CD14-positive monocyte (primary cell): ENCODE measurements around the gene PRKCQ. TPM values are rescaled to one million over a fixed set of nuclear protein-coding genes. Genes with fewer than 3 reads are reported as not detected.

Source experiments
- DNase-seq, 3 donors: peaks; one replicate each; pipeline ENCODE4 v3.0.0-alpha.2; 2011 to 2022
- H2AFZ ChIP-seq: 2 replicates; pipeline ENCODE4 v1.6.0; 2012; ENCODE audit warnings: mild to moderate bottlenecking, low read depth, low read length, inconsistent platforms; ENCODE audit not compliant: insufficient read depth, poor library complexity, severe bottlenecking
- H3K27ac ChIP-seq, 2 donors: 1 replicate in 1 of 2; 2 replicates in 1 of 2; pipeline ENCODE4 v1.5.1; 2012 to 2013; ENCODE audit warnings: low read length in 2 of 2, control low read depth in 1 of 2, inconsistent platforms in 1 of 2, low read depth in 1 of 2, mild to moderate bottlenecking in 1 of 2
- H3K27me3 ChIP-seq, 2 donors: one replicate each; pipeline versions ENCODE4 v1.6.0 to v1.6.1; 2011 to 2013; ENCODE audit warnings: low read length in 2 of 2; ENCODE audit not compliant: control insufficient read depth in 2 of 2, insufficient read depth in 2 of 2
- H3K36me3 ChIP-seq, 2 donors: replicated peaks in 1 of 2; 1 replicate in 1 of 2; 2 replicates in 1 of 2; pipeline versions ENCODE4 v1.5.1 to v1.6.1; 2012 to 2013; ENCODE audit warnings: low read length in 2 of 2, control low read depth in 1 of 2, inconsistent platforms in 1 of 2, mild to moderate bottlenecking in 1 of 2; ENCODE audit not compliant: insufficient read depth in 2 of 2, control insufficient read depth in 1 of 2
- H3K4me1 ChIP-seq, 2 donors: 1 replicate in 1 of 2; 2 replicates in 1 of 2; pipeline versions ENCODE4 v1.5.1 to v1.6.1; 2012 to 2013; ENCODE audit warnings: low read length in 2 of 2, control low read depth in 1 of 2, inconsistent platforms in 1 of 2, mild to moderate bottlenecking in 1 of 2, moderate library complexity in 1 of 2; ENCODE audit not compliant: insufficient read depth in 2 of 2, control insufficient read depth in 1 of 2
- H3K4me2 ChIP-seq: replicated peaks from 2 replicates; pipeline ENCODE3; 2012; ENCODE audit warnings: low read length, moderate library complexity, mild to moderate bottlenecking; ENCODE audit not compliant: poor library complexity, severe bottlenecking; ENCODE audit errors: extremely low read depth
- H3K4me3 ChIP-seq, 3 experiments: fragments of 200-600 bp in 1 of 3; sonication (generic) in 1 of 3; replicated peaks in 1 of 3; 1 replicate in 2 of 3; 2 replicates in 1 of 3; pipeline ENCODE4 v1.5.1; 2011 to 2013; ENCODE audit warnings: low read length in 3 of 3, mild to moderate bottlenecking in 3 of 3, control low read depth in 2 of 3, low read depth in 2 of 3, inconsistent platforms in 1 of 3, moderate library complexity in 1 of 3
- H3K79me2 ChIP-seq: 2 replicates; pipeline ENCODE4 v1.6.0; 2012; ENCODE audit warnings: mild to moderate bottlenecking, control low read depth, inconsistent platforms, low read length, moderate library complexity; ENCODE audit not compliant: insufficient read depth
- H3K9ac ChIP-seq: 2 replicates; pipeline ENCODE4 v1.6.0; 2017; ENCODE audit warnings: low read length, mild to moderate bottlenecking; ENCODE audit not compliant: insufficient read depth, poor library complexity, severe bottlenecking
- H3K9me3 ChIP-seq, 2 donors: replicated peaks in 1 of 2; 1 replicate in 1 of 2; 2 replicates in 1 of 2; pipeline versions ENCODE4 v1.5.1 to v1.6.1; 2012 to 2013; ENCODE audit warnings: low read length in 2 of 2, control low read depth in 1 of 2; ENCODE audit not compliant: control insufficient read depth in 1 of 2, insufficient read depth in 1 of 2
- H4K20me1 ChIP-seq: 2 replicates; pipeline ENCODE4 v1.6.0; 2012; ENCODE audit warnings: mild to moderate bottlenecking, low read length, control low read depth, moderate library complexity; ENCODE audit not compliant: insufficient read depth
- H3K27ac Mint-ChIP-seq, 7 donors: one replicate each; pipeline ENCODE4 v1.8.0; 2020; ENCODE audit warnings: mild to moderate bottlenecking in 7 of 7, mixed read lengths in 7 of 7, moderate library complexity in 6 of 7, inconsistent platforms in 2 of 7
- H3K27me3 Mint-ChIP-seq, 3 donors: one replicate each; pipeline ENCODE4 v1.8.0; 2021 to 2022; ENCODE audit warnings: low read depth in 3 of 3, mild to moderate bottlenecking in 3 of 3, mixed read lengths in 3 of 3, moderate library complexity in 3 of 3, inconsistent platforms in 1 of 3
- H3K36me3 Mint-ChIP-seq, 2 donors: one replicate each; pipeline ENCODE4 v1.8.0; 2020; ENCODE audit warnings: mixed read lengths in 2 of 2, inconsistent platforms in 1 of 2, mild to moderate bottlenecking in 1 of 2
- H3K4me1 Mint-ChIP-seq: one replicate; pipeline ENCODE4 v1.8.0; 2020; ENCODE audit warnings: mild to moderate bottlenecking, mixed read lengths
- H3K4me3 Mint-ChIP-seq, 2 donors: one replicate each; pipeline ENCODE4 v1.8.0; 2020; ENCODE audit warnings: mild to moderate bottlenecking in 2 of 2, mixed read lengths in 2 of 2, moderate library complexity in 1 of 2
- H3K9me3 Mint-ChIP-seq, 7 donors: one replicate each; pipeline ENCODE4 v1.8.0; 2020 to 2022; ENCODE audit warnings: mixed read lengths in 7 of 7, mild to moderate bottlenecking in 6 of 7, moderate library complexity in 6 of 7, inconsistent platforms in 2 of 7
- CTCF ChIP-seq: fragments of 200-600 bp; IDR thresholded peaks from one replicate; pipeline ENCODE4 v1.8.0; 2022; ENCODE audit warnings: antibody characterized with exemption, mild to moderate bottlenecking
- WGBS: methylation state at CpG from one replicate; pipeline ENCODE4 v1.1.5; 2013; ENCODE audit warnings: missing lambda C conversion rate; ENCODE audit not compliant: insufficient coverage; 5-methylcytosine and 5-hydroxymethylcytosine counted together
- intact Hi-C, 2 donors: fragments of 100-400 bp; cut with micrococcal nuclease; formaldehyde crosslinking; loops; one replicate each; pipeline versions ENCODE4 v1.15.0 to v1.15.1; 2023
- polyA plus RNA-seq, 3 donors: library from polyadenylated mRNA; depleted of rRNA in 1 of 3; unstranded in 2 of 3; stranded (reverse) in 1 of 3; fragments of 300-500 nt in 2 of 3; fragments of >200 nt in 1 of 3; fragmentation: Illumina TruSeq in 2 of 3; gene quantifications; 1 replicate in 2 of 3; 2 replicates in 1 of 3; pipeline ENCODE4 v1.2.3, GENCODE V29; 2012 to 2021

The PRKCQ gene
- polyA plus RNA-seq, 3 donors: 0.01 to 0.29 (median 0.09) TPM

- WGBS: 100% methylated on average over 1 of the region's 5 CpGs
- Mint-ChIP-seq H3K4me1 (peaks cover 57% of the 10 kb centered on the region), H3K9me3 (no peaks in the 10 kb centered on the region), H3K27me3 (peaks cover 1 to 7% (median 1%) of the 10 kb centered on the region in 3 donors), H3K27ac (peak overlapping the region in 1 of 7 donors; percentile 60), H3K36me3 (no peaks in the 10 kb centered on the region), H3K4me3 (peak overlapping the region in 1 of 2 donors; percentile 57)
- peak in 1 of 3 donors; percentile 49 for DNase-seq
- no peaks in the 10 kb centered on the region for H4K20me1 ChIP-seq
- no peak overlapping the region for H2AFZ ChIP-seq
- no peak overlapping the region for H3K4me3 ChIP-seq
- intact Hi-C loops: no loop called here
- H3K36me3 ChIP-seq: no peaks in the 10 kb centered on the region
- no peak overlapping the region for H3K27ac ChIP-seq
- no peaks in the 10 kb centered on the region for H3K9me3 ChIP-seq
- H3K4me1 ChIP-seq: peaks cover 52% of the 10 kb centered on the region in 2 donors
- TF ChIP-seq CTCF: no peak
- H3K4me2 ChIP-seq: peak overlapping the region; percentile 23
- H3K9ac ChIP-seq: no peak overlapping the region
- H3K79me2 ChIP-seq: no peaks in the 10 kb centered on the region
- H3K27me3 ChIP-seq: no peaks in the 10 kb centered on the region
Observed at GRCh38 chr10:6564367-6564766, 15.7 kb downstream of the PRKCQ start.

GRCh38 chr10:6563731-6564130 is 16.3 kb downstream of the PRKCQ start:
- Mint-ChIP-seq H3K27ac (peak overlapping the region in 1 of 7 donors; percentile 49), H3K9me3 (no peaks in the 10 kb centered on the region), H3K27me3 (peaks cover 1 to 6% (median 1%) of the 10 kb centered on the region in 3 donors), H3K36me3 (no peaks in the 10 kb centered on the region), H3K4me3 (peak overlapping the region in 1 of 2 donors; percentile 4), H3K4me1 (peaks cover 57% of the 10 kb centered on the region)
- Histone ChIP-seq H3K79me2 (no peaks in the 10 kb centered on the region), H4K20me1 (no peaks in the 10 kb centered on the region), H3K4me2 (no peak overlapping the region), H3K27ac (no peak overlapping the region), H3K4me1 (peaks cover 52% of the 10 kb centered on the region in 2 donors), H3K36me3 (no peaks in the 10 kb centered on the region), H3K9ac (no peak overlapping the region), H3K9me3 (no peaks in the 10 kb centered on the region), H2AFZ (no peak overlapping the region), H3K27me3 (no peaks in the 10 kb centered on the region), H3K4me3 (no peak overlapping the region)
- 90% methylated on average over 6 of the region's 6 CpGs for WGBS
- no peak for TF ChIP-seq CTCF
- no peak for DNase-seq
- intact Hi-C loops: no loop called here
